Right lobe of liver (tissue), 4 donors: ENCODE results near the gene SMCP.

Source experiments
- POLR2A ChIP-seq: fragments of 450-650 bp; IDR thresholded peaks from one replicate; pipeline ENCODE4 v1.6.1; 2017; ENCODE audit warnings: antibody characterized with exemption, mild to moderate bottlenecking
- TF ChIP-seq, protein P1 (sequence below), 4 donors: fragments of 200-600 bp in 3 of 4; fragments of 450-650 bp in 1 of 4; IDR thresholded peaks; one replicate each; pipeline versions ENCODE4 v1.5.1 to v1.8.0; 2016 to 2022; ENCODE audit warnings: antibody characterized with exemption in 4 of 4, mild to moderate bottlenecking in 2 of 4
- donor health status: DM: no; HTN: no; CAD: no.
- donor health status: DM: no; HTN: no; CAD: no.
- donor health status: DM: no; HTN: yes; CAD: no.

DNA sequence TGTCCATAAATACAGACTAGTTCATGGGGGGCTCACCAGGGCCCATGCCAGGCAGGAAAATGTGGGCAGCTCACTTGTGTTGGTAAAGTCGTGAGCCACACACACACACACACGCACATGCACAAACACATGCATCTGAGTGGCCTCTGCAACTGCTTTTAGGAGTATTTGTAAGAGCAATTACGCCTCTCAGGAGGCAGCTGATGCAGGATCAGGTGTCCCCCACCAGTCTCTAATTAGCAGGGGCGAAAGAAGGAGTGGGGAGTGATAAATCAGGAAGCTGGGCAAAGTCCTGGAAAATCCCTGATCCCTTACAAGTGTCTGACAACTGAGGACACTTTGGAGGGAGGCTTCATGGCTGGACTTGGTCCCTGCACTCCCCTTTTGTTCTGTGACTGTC lies 24.5 kb downstream of the SMCP start:
- TF ChIP-seq, protein P1, sequence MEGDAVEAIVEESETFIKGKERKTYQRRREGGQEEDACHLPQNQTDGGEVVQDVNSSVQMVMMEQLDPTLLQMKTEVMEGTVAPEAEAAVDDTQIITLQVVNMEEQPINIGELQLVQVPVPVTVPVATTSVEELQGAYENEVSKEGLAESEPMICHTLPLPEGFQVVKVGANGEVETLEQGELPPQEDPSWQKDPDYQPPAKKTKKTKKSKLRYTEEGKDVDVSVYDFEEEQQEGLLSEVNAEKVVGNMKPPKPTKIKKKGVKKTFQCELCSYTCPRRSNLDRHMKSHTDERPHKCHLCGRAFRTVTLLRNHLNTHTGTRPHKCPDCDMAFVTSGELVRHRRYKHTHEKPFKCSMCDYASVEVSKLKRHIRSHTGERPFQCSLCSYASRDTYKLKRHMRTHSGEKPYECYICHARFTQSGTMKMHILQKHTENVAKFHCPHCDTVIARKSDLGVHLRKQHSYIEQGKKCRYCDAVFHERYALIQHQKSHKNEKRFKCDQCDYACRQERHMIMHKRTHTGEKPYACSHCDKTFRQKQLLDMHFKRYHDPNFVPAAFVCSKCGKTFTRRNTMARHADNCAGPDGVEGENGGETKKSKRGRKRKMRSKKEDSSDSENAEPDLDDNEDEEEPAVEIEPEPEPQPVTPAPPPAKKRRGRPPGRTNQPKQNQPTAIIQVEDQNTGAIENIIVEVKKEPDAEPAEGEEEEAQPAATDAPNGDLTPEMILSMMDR (IDR thresholded peaks at IDR 0.05) = no peak
- no peak for TF ChIP-seq POLR2A
